SK-N-MC (cell line): ENCODE results near the gene KYNU.
"Not testable (repeated sequence)": the region's sequence is repeated elsewhere in the genome, so short reads cannot be mapped to it uniquely, and the experiment has no call there.

Source experiments
- EZH2 ChIP-seq: fragments of 200-600 bp; sonication (generic); IDR thresholded peaks from one replicate; pipeline ENCODE4 v1.6.1; 2017; ENCODE audit warnings: antibody characterized with exemption
- FOXP2 ChIP-seq: optimal IDR thresholded peaks from 2 replicates; pipeline ENCODE3; 2011; ENCODE audit warnings: mild to moderate bottlenecking, moderate library complexity; ENCODE audit not compliant: insufficient read depth; ENCODE audit errors: extremely low read length, control extremely low read depth
- POLR2AphosphoS5 ChIP-seq: IDR thresholded peaks from 2 replicates; pipeline ENCODE4 v1.6.1; 2012; ENCODE audit warnings: mild to moderate bottlenecking, low read depth, low read length, borderline replicate concordance

DNA sequence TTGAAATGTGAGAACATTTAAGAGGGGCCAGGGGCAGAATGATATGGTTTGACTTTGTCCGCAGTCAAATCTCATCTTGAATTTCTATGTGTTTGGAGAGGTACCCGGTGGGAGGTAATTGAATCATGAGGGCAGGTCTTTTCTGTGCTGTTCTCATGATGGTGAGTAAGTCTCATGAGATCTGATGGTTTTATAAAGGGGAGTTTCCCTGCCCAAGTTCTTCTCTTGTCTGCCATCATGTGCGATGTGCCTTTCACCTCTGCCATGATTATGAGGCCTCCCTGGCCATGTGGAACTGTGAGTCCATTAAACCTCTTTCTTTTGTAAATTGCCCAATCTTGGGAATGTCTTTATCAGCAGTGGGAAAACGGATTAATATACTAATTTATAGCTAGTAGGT, 176.0 kb downstream of the KYNU start:
- TF ChIP-seq EZH2, POLR2AphosphoS5, FOXP2: not testable (repeated sequence)
